ENCODE data around the gene SPTB. TPM values are rescaled to one million over a fixed set of nuclear protein-coding genes. Genes with fewer than 3 reads are reported as not detected.

Gene SPTB
- total and polyA plus RNA-seq, 8 donors, result under 0.01 to 3.5 (median 0.55) TPM; not detected in 2

DNA sequence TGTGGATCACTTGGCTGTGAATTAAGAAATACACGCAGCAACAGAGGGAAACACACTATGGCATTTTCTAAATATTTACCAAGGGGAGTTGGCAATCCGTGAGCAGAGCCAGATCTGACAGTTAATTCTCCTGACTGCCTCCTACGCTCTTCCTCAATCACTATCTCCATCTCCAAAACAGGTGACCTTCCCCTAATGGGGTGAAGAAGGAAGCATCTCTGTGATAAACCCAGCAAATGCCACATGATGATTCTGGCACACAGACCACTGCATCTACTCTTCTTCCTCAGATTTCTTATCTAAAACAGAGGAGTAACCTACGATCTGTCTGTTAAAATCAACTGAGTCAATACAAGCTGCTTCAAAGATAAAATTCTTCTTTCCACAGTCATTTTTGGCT, 4.4 kb downstream of the SPTB start:
- Histone ChIP-seq H3K4me1 (peaks cover 11 to 17% (median 16%) of the 10 kb centered on the region in 4 donors), H3K27me3 (peaks cover 0 to 45% (median 19%) of the 10 kb centered on the region in 3 donors), H3K4me3 (no peak overlapping the region), H3K27ac (no peak overlapping the region), H3K9me3 (no peaks in the 10 kb centered on the region), H3K36me3 (no peaks in the 10 kb centered on the region)
- intact Hi-C loops (cut with DNase I; ENCODE audit: low total_unique reads), result no loop called here
- WGBS, 5 donors, result 46 to 63% (median 59%) methylated on average over 4 of the region's 4 CpGs
- no peak for DNase-seq
- TF ChIP-seq EP300 (IDR thresholded peaks at IDR 0.05) (no peak), POLR2A (IDR thresholded peaks at IDR 0.05) (no peak), POLR2AphosphoS5 (IDR thresholded peaks at IDR 0.05) (no peak)
- TF ChIP-seq, protein P1, sequence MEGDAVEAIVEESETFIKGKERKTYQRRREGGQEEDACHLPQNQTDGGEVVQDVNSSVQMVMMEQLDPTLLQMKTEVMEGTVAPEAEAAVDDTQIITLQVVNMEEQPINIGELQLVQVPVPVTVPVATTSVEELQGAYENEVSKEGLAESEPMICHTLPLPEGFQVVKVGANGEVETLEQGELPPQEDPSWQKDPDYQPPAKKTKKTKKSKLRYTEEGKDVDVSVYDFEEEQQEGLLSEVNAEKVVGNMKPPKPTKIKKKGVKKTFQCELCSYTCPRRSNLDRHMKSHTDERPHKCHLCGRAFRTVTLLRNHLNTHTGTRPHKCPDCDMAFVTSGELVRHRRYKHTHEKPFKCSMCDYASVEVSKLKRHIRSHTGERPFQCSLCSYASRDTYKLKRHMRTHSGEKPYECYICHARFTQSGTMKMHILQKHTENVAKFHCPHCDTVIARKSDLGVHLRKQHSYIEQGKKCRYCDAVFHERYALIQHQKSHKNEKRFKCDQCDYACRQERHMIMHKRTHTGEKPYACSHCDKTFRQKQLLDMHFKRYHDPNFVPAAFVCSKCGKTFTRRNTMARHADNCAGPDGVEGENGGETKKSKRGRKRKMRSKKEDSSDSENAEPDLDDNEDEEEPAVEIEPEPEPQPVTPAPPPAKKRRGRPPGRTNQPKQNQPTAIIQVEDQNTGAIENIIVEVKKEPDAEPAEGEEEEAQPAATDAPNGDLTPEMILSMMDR (IDR thresholded peaks at IDR 0.05), result no peak

DNA sequence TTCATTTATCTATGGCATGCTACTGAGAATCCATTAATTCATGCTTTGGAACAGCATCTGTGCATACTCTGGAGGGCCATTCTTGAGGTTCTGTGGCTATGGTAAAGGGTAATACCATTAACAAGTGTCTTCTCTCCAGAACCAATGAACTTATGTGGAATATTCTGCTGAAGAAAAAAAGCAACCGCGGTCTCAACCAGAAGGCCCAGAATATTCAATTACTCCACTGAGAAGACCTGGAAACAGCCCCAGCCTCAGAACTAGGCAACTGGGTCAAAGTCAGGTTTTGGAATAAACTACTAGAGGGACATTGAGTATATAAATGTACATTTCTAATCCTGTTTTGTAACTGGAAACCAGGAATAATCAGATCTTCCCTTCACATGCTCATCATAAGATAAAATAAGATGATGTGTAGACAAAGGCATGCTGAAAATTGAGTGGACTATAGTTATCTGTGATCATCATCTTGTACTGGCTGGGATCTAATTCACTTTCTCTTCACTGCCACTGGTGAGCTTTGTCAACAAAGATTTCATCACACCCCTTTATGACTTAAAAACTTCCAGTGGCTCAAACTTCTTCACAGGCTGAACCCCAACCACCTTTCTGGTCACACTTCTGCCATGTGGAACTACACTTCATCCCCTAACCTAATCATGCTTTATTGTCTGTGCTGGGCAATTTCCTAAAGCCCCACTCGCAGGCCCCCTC, 6.0 kb downstream of the SPTB start:
- 64 to 91% (median 79%) methylated on average over 3 of the region's 3 CpGs for WGBS, 5 donors
- H3K27ac ChIP-seq, result no peak overlapping the region

DNA sequence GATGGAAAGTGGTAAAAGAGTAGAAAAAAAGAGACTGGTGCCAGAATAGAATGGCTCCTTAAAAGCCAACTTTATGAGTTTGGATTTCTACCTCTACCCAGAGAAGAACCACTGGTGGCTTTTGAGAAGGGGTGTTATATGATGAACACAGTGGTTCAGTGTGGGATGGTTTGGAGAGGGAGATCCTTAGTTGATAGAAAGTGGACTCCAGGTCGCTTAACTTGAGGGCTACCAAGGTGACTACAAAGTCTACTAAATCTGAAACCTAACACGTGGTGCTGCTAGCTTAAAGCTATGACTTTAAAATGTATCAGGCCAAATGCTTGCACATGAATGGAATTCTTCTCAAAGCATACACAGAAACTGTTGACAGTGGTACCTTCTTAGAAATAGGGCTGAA, 8.4 kb downstream of the SPTB start:
- intact Hi-C loops (cut with DNase I; ENCODE audit: low total_unique reads), result no loop called here
- 50 to 66% (median 58%) methylated on average over 2 of the region's 2 CpGs for WGBS, 5 donors
- H3K4me1 ChIP-seq, result no peaks in the 10 kb centered on the region
- peaks cover 0 to 18% (median 0%) of the 10 kb centered on the region in 3 donors for H3K27me3 ChIP-seq
- H3K4me3 ChIP-seq, result no peak overlapping the region
- TF ChIP-seq POLR2AphosphoS5 (IDR thresholded peaks at IDR 0.05), result no peak
- H3K27ac ChIP-seq, result no peak overlapping the region
- H3K9me3 ChIP-seq, result no peaks in the 10 kb centered on the region
- DNase-seq, result no peak
- no peaks in the 10 kb centered on the region for H3K36me3 ChIP-seq

More for the DNA sequence above, 6.0 kb downstream of the SPTB start:
- no peak for DNase-seq
- no peaks in the 10 kb centered on the region for H3K4me1 ChIP-seq
- H3K36me3 ChIP-seq, result no peaks in the 10 kb centered on the region
- intact Hi-C loops (cut with DNase I; ENCODE audit: low total_unique reads), result no loop called here
- no peaks in the 10 kb centered on the region for H3K9me3 ChIP-seq
- H3K27me3 ChIP-seq, result peaks cover 0 to 28% (median 2%) of the 10 kb centered on the region in 3 donors
- no peak overlapping the region for H3K4me3 ChIP-seq
- TF ChIP-seq POLR2A (IDR thresholded peaks at IDR 0.05) (no peak), EP300 (IDR thresholded peaks at IDR 0.05) (no peak), POLR2AphosphoS5 (IDR thresholded peaks at IDR 0.05) (no peak)
- TF ChIP-seq, protein P1 (IDR thresholded peaks at IDR 0.05), result no peak

DNA sequence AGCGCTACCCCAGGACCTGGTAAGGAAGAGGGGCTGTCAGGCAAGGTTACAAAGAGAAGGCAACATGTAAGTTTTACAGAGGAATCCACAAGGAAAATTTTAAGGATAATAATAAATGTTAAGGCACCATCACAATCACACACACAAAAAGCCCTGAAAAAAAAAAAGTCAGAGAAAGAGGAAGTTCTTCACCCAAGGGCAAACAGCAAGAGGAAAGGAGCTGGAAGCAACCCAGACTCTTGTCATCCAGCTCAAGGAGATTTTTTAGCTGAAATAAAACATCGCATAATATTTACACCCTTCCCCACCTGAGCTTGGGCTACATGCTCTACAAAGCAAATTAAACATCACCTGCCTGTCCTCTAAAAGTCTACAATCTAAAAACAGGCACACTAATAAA, 9.5 kb downstream of the SPTB start:
- no peaks in the 10 kb centered on the region for H3K4me1 ChIP-seq
- H3K9me3 ChIP-seq, result no peaks in the 10 kb centered on the region
- no peaks in the 10 kb centered on the region for H3K36me3 ChIP-seq
- intact Hi-C loops (cut with DNase I; ENCODE audit: low total_unique reads), result no loop called here
- H3K27me3 ChIP-seq, result peaks cover 0 to 18% (median 0%) of the 10 kb centered on the region in 3 donors
- TF ChIP-seq POLR2AphosphoS5 (IDR thresholded peaks at IDR 0.05) (no peak), EP300 (IDR thresholded peaks at IDR 0.05) (no peak), POLR2A (IDR thresholded peaks at IDR 0.05) (no peak)
- TF ChIP-seq, protein P1 (IDR thresholded peaks at IDR 0.05), result no peak
- WGBS, 5 donors, result 58 to 78% (median 67%) methylated on average over 2 of the region's 2 CpGs
- H3K4me3 ChIP-seq, result no peak overlapping the region
- H3K27ac ChIP-seq, result no peak overlapping the region
- DNase-seq, result no peak

DNA sequence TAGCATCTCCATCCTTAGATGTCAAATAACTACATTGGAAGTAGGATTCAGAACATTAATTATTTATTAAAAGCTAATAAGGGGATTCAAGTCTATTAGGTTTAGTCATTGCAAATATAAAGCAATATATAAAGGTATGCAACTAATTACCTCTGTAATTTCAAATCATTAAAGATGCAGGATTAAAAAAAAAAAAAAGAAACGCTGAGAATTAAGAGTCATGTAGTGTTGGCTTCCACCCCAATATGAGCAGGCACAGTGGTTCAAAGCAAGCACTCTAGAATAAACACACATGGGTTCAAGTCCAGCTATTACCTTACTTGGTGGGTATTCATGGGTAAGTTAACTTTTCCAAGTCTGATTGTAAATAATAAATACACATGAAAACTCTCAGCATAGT, 10.9 kb downstream of the SPTB start:
- Histone ChIP-seq H3K36me3 (no peaks in the 10 kb centered on the region), H3K4me3 (no peak overlapping the region), H3K27ac (no peak overlapping the region), H3K9me3 (no peaks in the 10 kb centered on the region), H3K4me1 (no peaks in the 10 kb centered on the region), H3K27me3 (peaks cover 0 to 19% (median 0%) of the 10 kb centered on the region in 3 donors)
- DNase-seq, result no peak
- intact Hi-C loops (cut with DNase I; ENCODE audit: low total_unique reads), result no loop called here
- 24 to 86% (median 82%) methylated on average over 1 of the region's 1 CpG for WGBS, 5 donors
- TF ChIP-seq EP300 (IDR thresholded peaks at IDR 0.05) (no peak), POLR2A (IDR thresholded peaks at IDR 0.05) (no peak), POLR2AphosphoS5 (IDR thresholded peaks at IDR 0.05) (no peak)
- TF ChIP-seq, protein P1 (IDR thresholded peaks at IDR 0.05), result no peak
